RWPE2 (cell line): ENCODE results near the gene SCN5A.

Experiments
- ATAC-seq: fragments of 200-7000 bp; cut with Tn5 transposase; 3 replicates; pipeline ENCODE4 v1.9.1; 2021; ENCODE audit warnings: low read depth
- DNase-seq: peaks from one replicate; pipeline ENCODE4 v3.0.0-alpha.2; 2020; ENCODE audit warnings: low spot score
- H3K27ac ChIP-seq: fragments of 450-650 bp; 2 replicates; pipeline ENCODE4 v1.5.1; 2017; ENCODE audit warnings: mild to moderate bottlenecking; ENCODE audit not compliant: poor library complexity, severe bottlenecking
- H3K27me3 ChIP-seq: fragments of 250-450 bp; sonication (Bioruptor Pico); 2 replicates; pipeline ENCODE4 v1.5.1; 2021; ENCODE audit warnings: mild to moderate bottlenecking, moderate library complexity; ENCODE audit not compliant: insufficient read depth, poor library complexity, severe bottlenecking
- H3K36me3 ChIP-seq: fragments of 250-450 bp; sonication (Bioruptor Pico); 2 replicates; pipeline ENCODE4 v1.5.1; 2020; ENCODE audit warnings: low read depth, mild to moderate bottlenecking, moderate library complexity
- H3K4me1 ChIP-seq: fragments of 250-450 bp; sonication (Bioruptor Pico); 2 replicates; pipeline ENCODE4 v1.5.1; 2021; ENCODE audit warnings: mild to moderate bottlenecking, moderate library complexity; ENCODE audit not compliant: insufficient read depth, poor library complexity, severe bottlenecking
- H3K4me3 ChIP-seq: fragments of 250-450 bp; sonication (Bioruptor Pico); 2 replicates; pipeline ENCODE4 v1.5.1; 2021; ENCODE audit warnings: mild to moderate bottlenecking, moderate library complexity; ENCODE audit not compliant: severe bottlenecking
- H3K9me3 ChIP-seq: fragments of 250-450 bp; sonication (Bioruptor Pico); 2 replicates; pipeline ENCODE4 v1.5.1; 2021; ENCODE audit warnings: mild to moderate bottlenecking, moderate library complexity; ENCODE audit not compliant: severe bottlenecking
- CTCF ChIP-seq: fragments of 450-650 bp; IDR thresholded peaks from one replicate; pipeline ENCODE4 v1.5.1; 2017; ENCODE audit warnings: mild to moderate bottlenecking, moderate library complexity; ENCODE audit not compliant: poor library complexity, severe bottlenecking

SCN5A gene

GRCh38 chr3:38606561-38606960, 42.9 kb downstream of the SCN5A start:
- no peaks in the 10 kb centered on the region for H3K9me3 ChIP-seq
- no peak overlapping the region for H3K27ac ChIP-seq
- H3K4me3 ChIP-seq: no peak overlapping the region
- peak; percentile 31 for DNase-seq
- ATAC-seq: no peak
- H3K36me3 ChIP-seq: no peaks in the 10 kb centered on the region
- H3K4me1 ChIP-seq: no peaks in the 10 kb centered on the region
- TF ChIP-seq CTCF: no peak
- no peaks in the 10 kb centered on the region for H3K27me3 ChIP-seq

- TF ChIP-seq CTCF: no peak
- Histone ChIP-seq H3K4me1 (no peaks in the 10 kb centered on the region), H3K27me3 (no peaks in the 10 kb centered on the region), H3K27ac (no peak overlapping the region), H3K36me3 (no peaks in the 10 kb centered on the region), H3K9me3 (no peaks in the 10 kb centered on the region), H3K4me3 (no peak overlapping the region)
- DNase-seq (no peak), ATAC-seq (no peak)
These were observed 43.5 kb downstream of the SCN5A start for GRCh38 chr3:38605981-38606380.

GRCh38 chr3:38604246-38604645, 45.2 kb downstream of the SCN5A start:
- no peak for ATAC-seq

GRCh38 chr3:38603731-38604131, 45.8 kb downstream of the SCN5A start:
- H3K36me3 ChIP-seq: no peaks in the 10 kb centered on the region
- no peak overlapping the region for H3K4me3 ChIP-seq
- DNase-seq (peak; percentile 16), ATAC-seq (no peak)
- H3K4me1 ChIP-seq: no peaks in the 10 kb centered on the region
- no peaks in the 10 kb centered on the region for H3K27me3 ChIP-seq
- no peak for TF ChIP-seq CTCF
- no peak overlapping the region for H3K27ac ChIP-seq
- no peaks in the 10 kb centered on the region for H3K9me3 ChIP-seq

More at GRCh38 chr3:38604246-38604645, 45.2 kb downstream of the SCN5A start:
- Histone ChIP-seq H3K4me1 (no peaks in the 10 kb centered on the region), H3K36me3 (no peaks in the 10 kb centered on the region), H3K9me3 (no peaks in the 10 kb centered on the region), H3K27me3 (no peaks in the 10 kb centered on the region), H3K27ac (no peak overlapping the region), H3K4me3 (no peak overlapping the region)
- no peak for TF ChIP-seq CTCF
- peak; percentile 40 for DNase-seq

GRCh38 chr3:38602576-38603250, 46.8 kb downstream of the SCN5A start:
- ATAC-seq (no peak), DNase-seq (peak; percentile 35)
- no peak for TF ChIP-seq CTCF
- Histone ChIP-seq H3K4me1 (no peaks in the 10 kb centered on the region), H3K27ac (no peak overlapping the region), H3K36me3 (no peaks in the 10 kb centered on the region), H3K4me3 (no peak overlapping the region), H3K9me3 (no peaks in the 10 kb centered on the region), H3K27me3 (no peaks in the 10 kb centered on the region)
